Measurements from ENCODE around the gene TLR3.
"Not testable (repeated sequence)": the region's sequence is repeated elsewhere in the genome, so short reads cannot be mapped to it uniquely, and the experiment has no call there.

TLR3 gene

GRCh38 chr4:186047501-186047900 lies 21.5 kb upstream of the TLR3 start:
- DNase-seq (ENCODE audit: low read depth, low spot score): peak; percentile 61

DNA sequence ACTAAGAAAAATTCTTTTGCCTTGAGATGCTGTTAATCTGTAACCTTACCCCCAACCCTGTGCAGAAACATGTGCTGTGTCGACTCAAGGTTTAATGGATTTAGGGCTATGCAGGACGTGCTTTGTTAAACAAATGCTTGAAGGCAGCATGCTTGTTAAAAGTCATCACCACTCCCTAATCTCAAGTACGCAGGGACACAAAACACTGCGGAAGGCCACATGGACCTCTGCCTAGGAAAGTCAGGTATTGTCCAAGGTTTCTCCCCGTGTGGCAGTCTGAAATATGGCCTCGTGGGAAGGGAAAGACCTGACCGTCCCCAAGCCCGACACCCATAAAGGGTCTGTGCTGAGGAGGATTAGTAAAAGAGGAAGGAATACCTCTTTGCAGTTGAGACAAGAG lies 18.8 kb upstream of the TLR3 start:
- DNase-seq (ENCODE audit: low read depth, low spot score): not testable (repeated sequence)

DNA sequence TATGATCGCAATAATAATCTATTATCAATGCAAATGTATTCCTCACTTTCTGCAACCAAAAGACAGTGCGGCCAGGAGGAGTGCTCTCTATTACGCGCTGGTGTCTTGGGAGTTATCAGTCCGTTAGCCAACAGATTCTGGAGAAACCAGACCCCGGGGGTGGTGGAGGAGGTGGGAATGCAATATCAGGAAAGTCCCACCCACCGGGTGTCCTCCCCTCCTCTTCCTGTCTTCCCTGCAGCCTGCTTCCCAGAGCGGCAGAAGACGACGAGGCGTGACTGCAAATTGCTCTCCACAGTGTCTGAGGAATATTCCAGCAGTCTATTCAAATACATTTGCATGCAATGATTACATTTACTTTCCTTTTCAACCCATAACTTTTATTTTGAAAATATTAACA lies 17.9 kb upstream of the TLR3 start:
- no peak for DNase-seq (ENCODE audit: low read depth, low spot score)

GRCh38 chr4:186058253-186058979 lies 10.5 kb upstream of the TLR3 start:
- no peak for DNase-seq (ENCODE audit: low read depth, low spot score)

- DNase-seq (ENCODE audit: low read depth, low spot score): no peak
Measured at GRCh38 chr4:186058980-186059316, 10.0 kb upstream of the TLR3 start.

DNA sequence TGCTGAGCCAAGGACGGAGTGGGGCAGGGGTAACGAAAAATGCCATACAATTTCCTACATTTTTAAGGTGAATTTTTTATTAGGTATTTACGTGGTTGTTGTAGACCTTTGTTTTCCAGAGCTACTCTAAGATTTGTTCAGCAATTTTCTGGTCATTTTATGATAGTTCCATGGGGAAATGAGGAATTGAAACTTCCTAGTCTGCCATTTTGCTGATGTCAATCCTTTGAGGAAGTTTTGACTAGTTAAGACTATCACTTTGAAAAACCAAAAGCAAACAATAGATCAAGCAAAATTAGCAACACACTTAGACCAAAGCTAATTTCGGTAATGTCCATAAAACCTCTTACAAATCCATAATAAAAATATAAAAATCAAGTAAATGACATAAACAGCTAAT lies 7.0 kb upstream of the TLR3 start:
- no peak for DNase-seq (ENCODE audit: low read depth, low spot score)

GRCh38 chr4:186067757-186068385 lies 1.1 kb upstream of the TLR3 start:
- DNase-seq (ENCODE audit: low read depth, low spot score): peak; percentile 37

GRCh38 chr4:186069729-186070128 lies 773 bp downstream of the TLR3 start:
- no peak for DNase-seq (ENCODE audit: low read depth, low spot score)

- no peak for DNase-seq (ENCODE audit: low read depth, low spot score)
Measured at GRCh38 chr4:186072516-186072915, 3.6 kb downstream of the TLR3 start.

GRCh38 chr4:186074189-186074588 lies 5.2 kb downstream of the TLR3 start:
- no peak for DNase-seq (ENCODE audit: low read depth, low spot score)

- no peak for DNase-seq (ENCODE audit: low read depth, low spot score)
Measured at GRCh38 chr4:186078981-186079638, 10.2 kb downstream of the TLR3 start.

DNA sequence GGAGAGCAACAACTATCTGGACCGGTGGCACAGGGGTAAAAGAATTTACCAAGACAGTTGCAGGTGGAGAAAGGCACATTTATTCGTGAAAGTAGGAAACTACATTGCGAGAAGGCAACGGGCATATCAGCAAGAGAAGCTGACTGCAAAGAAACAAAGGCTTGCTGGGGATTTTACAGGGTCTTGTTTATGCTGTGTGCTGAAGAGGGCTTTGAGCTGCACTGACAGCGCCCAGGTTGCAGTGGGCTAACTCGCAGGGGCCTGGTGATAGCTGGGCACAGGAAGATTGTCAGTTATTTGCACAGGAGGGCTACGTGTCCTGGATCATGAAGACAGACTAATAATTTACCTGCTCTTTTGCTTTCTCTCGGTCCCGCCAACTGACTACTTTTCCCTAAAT lies 10.7 kb downstream of the TLR3 start:
- DNase-seq (ENCODE audit: low read depth, low spot score): no peak

GRCh38 chr4:186081202-186081807 lies 12.3 kb downstream of the TLR3 start:
- DNase-seq (ENCODE audit: low read depth, low spot score): no peak

GRCh38 chr4:186082221-186082620 lies 13.3 kb downstream of the TLR3 start:
- DNase-seq (ENCODE audit: low read depth, low spot score): no peak

DNA sequence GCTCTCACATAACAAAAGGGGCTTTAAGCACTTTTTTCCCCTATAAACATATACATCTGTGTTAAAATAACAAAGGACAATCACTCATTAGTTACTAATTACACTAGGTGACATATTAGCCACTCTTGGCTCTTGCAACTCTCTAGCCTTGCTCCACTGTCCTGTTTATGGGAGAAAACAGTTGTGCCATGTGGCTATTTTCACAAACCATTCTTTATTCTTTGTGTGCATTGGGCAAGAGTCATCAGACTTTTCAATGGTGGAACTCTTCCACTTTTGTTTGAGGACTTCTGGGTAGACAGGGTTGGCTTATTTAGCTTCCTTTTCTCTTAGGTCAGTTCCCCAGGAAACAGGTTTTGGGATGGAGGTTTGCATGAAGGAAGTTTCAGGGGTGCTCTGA lies 19.6 kb downstream of the TLR3 start:
- no peak for DNase-seq (ENCODE audit: low read depth, low spot score)

GRCh38 chr4:186092296-186092695 lies 23.3 kb downstream of the TLR3 start:
- no peak for DNase-seq (ENCODE audit: low read depth, low spot score)

DNA sequence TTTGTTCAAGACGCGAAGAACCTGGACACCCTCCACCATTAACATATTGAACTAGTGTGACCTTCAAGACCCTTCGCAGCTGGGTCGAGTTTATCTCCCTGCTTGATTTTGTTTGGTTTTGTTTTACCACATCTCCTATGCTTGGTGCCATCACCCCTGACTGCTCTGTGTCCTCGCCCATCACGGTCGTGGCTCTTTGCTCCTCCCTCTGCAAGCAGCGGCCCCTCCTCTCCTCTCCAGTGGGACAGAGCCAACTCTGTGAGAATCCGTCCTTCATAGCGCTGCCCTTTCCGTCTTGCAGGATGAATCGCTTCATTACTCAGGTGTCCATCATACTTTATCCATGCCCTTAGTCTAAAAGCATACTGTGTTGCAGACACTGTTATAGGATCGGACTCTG lies 26.4 kb downstream of the TLR3 start:
- DNase-seq (ENCODE audit: low read depth, low spot score): no peak

- DNase-seq (ENCODE audit: low read depth, low spot score): no peak
Measured at GRCh38 chr4:186096681-186097165, 27.8 kb downstream of the TLR3 start.

- no peak for DNase-seq (ENCODE audit: low read depth, low spot score)
Measured at GRCh38 chr4:186097386-186097785, 28.4 kb downstream of the TLR3 start.

- DNase-seq (ENCODE audit: low read depth, low spot score): no peak
Measured at GRCh38 chr4:186102931-186103330, 34.0 kb downstream of the TLR3 start.

DNA sequence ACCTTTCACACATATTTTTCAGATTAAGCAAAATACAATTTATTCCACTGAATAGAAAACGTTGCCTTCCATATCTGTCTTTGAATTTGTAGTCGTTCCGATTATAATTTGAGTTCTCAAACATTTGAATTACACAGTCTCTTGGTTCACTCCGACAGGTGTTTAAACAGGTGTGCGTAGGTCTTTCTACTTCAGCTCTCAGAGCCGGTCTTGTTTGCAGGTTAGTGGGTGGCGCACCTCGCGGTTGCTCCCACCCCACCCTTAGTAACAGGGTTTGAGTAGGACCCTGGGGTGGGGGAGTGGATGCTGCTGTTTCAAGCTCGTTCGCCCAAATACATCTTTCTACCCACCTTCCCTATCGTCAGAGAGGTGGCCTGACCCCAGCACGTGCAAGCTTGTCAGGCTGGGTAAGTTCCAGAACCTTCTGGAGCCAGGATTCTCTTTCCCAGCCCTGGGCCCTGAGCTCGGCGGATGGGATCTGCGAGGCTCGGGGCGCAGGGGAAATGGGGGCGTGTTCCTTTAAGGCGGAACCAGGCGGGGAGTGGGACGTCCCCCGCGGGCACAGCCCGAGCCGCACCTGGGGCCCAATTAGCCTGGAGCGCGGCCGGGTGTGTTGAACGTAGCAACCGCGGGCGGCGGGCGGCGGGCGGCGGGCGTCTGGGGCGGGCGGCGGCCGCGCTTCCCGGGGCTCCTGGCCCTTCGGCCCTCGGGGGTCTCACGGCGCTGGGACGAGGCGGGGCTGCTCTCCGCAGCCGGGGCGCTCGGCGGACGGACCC lies 35.3 kb downstream of the TLR3 start, which contains the start of gene FAM149A:
Gene FAM149A (plus strand): TSS at position 591 of the 776 bp plus-strand sequence.
- peak; percentile 48 for DNase-seq (ENCODE audit: low read depth, low spot score)

Data from astrocyte of the hippocampus (primary cell).